ENCODE data around the gene UPK3B. TPM values are rescaled to one million over a fixed set of nuclear protein-coding genes. Genes with fewer than 3 reads are reported as not detected.
"Not testable (repeated sequence)": the region's sequence is repeated elsewhere in the genome, so short reads cannot be mapped to it uniquely, and the experiment has no call there.

Gene UPK3B
- total RNA-seq, 1 donor from 2014 or later = 1.1 TPM

DNA sequence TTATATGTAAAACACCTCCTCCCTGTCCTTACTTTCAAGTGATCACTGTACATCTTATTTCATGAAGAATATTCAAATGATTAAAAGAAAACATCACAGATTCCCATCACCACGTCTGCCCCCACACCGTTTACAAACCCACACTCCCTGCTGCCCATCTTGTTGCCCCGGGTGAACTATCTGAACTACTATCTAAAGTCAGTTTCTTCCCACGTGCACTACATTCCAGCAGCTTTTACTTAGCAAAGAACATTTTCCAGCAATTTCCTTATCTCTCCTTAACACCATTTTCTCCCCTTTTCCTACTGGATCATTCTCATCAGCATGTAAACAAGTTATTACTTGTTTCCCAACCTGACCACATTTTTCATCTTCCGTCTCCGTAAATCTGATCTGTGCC, 49.3 kb downstream of the UPK3B start:
- DNase-seq (ENCODE audit: low spot score); intact Hi-C loops (cut with micrococcal nuclease); H3K9me3 Mint-ChIP-seq; H3K4me3 Mint-ChIP-seq; H3K27ac Mint-ChIP-seq; H3K27me3 Mint-ChIP-seq (ENCODE audit: insufficient read depth): not testable (repeated sequence)
- Mint-ChIP-seq H3K4me1 (ENCODE audit: low read depth) (peaks cover 13% of the 10 kb centered on the region), H3K36me3 (ENCODE audit: low read depth) (peaks cover 27% of the 10 kb centered on the region)

DNA sequence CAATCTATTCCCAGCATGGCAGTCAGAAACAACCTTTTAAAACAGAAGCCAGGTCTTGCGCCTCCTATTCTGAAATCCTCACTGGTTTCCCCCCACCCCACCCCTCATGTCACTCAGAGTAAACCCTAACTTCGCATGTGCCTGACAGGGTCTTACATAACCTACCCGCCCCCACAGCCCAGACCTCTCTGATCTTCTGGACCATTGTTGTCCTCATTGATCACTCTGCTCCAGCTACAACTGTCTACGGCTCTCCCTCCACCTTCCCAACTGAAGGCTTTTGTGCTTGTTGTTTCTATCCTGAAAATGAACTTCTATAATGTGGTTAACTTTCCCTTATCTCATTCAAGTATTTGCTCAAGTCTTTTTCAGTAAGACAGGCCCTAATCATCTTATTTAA, 49.8 kb downstream of the UPK3B start:
- peaks cover 25% of the 10 kb centered on the region for H3K36me3 Mint-ChIP-seq (ENCODE audit: low read depth)
- H3K27me3 Mint-ChIP-seq (ENCODE audit: insufficient read depth); H3K4me3 Mint-ChIP-seq; DNase-seq (ENCODE audit: low spot score); H3K9me3 Mint-ChIP-seq; H3K27ac Mint-ChIP-seq; H3K4me1 Mint-ChIP-seq (ENCODE audit: low read depth); intact Hi-C loops (cut with micrococcal nuclease): not testable (repeated sequence)

DNA sequence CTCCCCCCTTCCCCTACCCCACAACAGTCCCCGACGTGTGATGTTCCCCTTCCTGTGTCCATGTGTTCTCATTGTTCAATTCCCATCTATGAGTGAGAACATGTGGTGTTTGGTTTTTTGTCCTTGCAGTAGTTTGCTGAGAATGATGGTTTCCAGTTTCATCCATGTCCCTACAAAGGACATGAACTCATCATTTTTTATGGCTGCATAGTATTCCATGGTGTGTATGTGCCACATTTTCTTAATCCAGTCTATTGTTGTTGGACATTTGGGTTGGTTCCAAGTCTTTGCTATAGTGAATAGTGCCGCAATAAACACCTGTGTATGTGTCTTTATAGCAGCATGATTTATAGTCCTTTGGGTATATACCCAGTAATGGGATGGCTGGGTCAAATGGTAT, 51.0 kb downstream of the UPK3B start:
- H3K27ac Mint-ChIP-seq; H3K27me3 Mint-ChIP-seq (ENCODE audit: insufficient read depth); H3K4me3 Mint-ChIP-seq; H3K4me1 Mint-ChIP-seq (ENCODE audit: low read depth); H3K9me3 Mint-ChIP-seq; DNase-seq (ENCODE audit: low spot score); intact Hi-C loops (cut with micrococcal nuclease): not testable (repeated sequence)
- peaks cover 23% of the 10 kb centered on the region for H3K36me3 Mint-ChIP-seq (ENCODE audit: low read depth)

DNA sequence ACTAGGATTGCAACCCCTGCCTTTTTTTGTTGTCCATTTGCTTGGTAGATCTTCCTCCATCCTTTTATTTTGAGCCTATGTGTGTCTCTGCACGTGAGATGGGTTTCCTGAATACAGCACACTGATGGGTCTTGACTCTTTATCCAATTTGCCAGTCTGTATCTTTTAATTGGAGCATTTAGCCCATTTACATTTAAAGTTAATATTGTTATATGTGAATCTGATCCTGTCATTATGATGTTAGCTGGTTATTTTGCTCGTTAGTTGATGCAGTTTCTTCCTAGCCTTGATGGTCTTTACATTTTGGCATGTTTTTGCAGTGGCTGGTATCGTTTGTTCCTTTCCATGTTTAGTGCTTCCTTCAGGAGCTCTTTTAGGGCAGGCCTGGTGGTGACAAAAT, 54.6 kb downstream of the UPK3B start:
- H3K9me3 Mint-ChIP-seq; H3K4me1 Mint-ChIP-seq (ENCODE audit: low read depth); intact Hi-C loops (cut with micrococcal nuclease); H3K27ac Mint-ChIP-seq; H3K27me3 Mint-ChIP-seq (ENCODE audit: insufficient read depth); DNase-seq (ENCODE audit: low spot score); H3K4me3 Mint-ChIP-seq: not testable (repeated sequence)
- H3K36me3 Mint-ChIP-seq (ENCODE audit: low read depth) = peaks cover 15% of the 10 kb centered on the region

Other genes with a start within 250 kb of the UPK3B start
- gene HSPB1, start 207.9 kb upstream of the UPK3B start, total RNA-seq = 78.4 and 87.2 TPM in 2 replicates
- 165 and 167 TPM in 2 replicates for gene YWHAG, start 151.6 kb upstream of the UPK3B start, total RNA-seq
- 0.64 and 0.73 TPM in 2 replicates for gene SSC4D, start 100.9 kb upstream of the UPK3B start, total RNA-seq
- gene ZP3, start 85.6 kb upstream of the UPK3B start, total RNA-seq = 4.0 and 4.2 TPM in 2 replicates
- gene DTX2, start 48.8 kb upstream of the UPK3B start, total RNA-seq = 26.4 and 28.0 TPM in 2 replicates
- gene SPDYE16, start 32.7 kb downstream of the UPK3B start, total RNA-seq = 0.15 TPM in 1 of 2 replicates, not detected in the other
- gene POMZP3, start 116.7 kb downstream of the UPK3B start, total RNA-seq = 10.1 and 12.0 TPM in 2 replicates